Measurements from ENCODE around the gene POLR3K.

DNA sequence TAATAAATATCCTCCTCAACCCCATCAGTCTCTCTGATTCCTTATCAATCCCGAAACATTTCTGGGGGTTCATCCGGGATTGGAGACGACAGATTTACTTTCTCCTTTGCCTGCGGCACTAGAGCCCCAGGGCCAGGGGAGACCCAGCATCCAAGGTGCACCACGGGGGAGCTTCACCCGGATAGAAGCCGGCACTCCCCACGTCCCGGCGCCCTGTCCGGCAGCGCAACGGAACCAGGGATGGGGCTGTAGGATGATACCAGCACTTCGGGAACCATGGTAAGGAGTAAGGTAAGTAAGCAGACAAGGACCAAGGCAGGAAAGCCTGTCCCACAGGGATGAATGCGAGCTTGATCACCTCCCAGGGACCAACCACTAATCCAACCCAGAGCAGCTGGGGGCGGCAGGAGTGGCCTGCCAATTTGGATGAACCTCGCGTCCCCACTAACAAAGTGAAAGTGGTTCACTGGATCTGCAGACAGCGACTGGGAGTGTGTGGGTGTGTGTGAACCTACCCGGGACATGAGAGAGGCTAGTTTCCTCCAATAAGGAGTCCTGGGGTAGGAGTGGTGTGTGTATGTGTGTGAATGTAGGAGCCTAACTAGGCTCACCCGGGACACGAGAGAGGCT is 11.9 kb downstream of the POLR3K start:
- TF ChIP-seq POLR2A (IDR thresholded peaks at IDR 0.05): no peak
- TF ChIP-seq, protein P1, sequence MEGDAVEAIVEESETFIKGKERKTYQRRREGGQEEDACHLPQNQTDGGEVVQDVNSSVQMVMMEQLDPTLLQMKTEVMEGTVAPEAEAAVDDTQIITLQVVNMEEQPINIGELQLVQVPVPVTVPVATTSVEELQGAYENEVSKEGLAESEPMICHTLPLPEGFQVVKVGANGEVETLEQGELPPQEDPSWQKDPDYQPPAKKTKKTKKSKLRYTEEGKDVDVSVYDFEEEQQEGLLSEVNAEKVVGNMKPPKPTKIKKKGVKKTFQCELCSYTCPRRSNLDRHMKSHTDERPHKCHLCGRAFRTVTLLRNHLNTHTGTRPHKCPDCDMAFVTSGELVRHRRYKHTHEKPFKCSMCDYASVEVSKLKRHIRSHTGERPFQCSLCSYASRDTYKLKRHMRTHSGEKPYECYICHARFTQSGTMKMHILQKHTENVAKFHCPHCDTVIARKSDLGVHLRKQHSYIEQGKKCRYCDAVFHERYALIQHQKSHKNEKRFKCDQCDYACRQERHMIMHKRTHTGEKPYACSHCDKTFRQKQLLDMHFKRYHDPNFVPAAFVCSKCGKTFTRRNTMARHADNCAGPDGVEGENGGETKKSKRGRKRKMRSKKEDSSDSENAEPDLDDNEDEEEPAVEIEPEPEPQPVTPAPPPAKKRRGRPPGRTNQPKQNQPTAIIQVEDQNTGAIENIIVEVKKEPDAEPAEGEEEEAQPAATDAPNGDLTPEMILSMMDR (IDR thresholded peaks at IDR 0.05): no peak

Data from vagina (tissue), 2 donors.